NB4 (cell line): Measurements from ENCODE around the gene USP54.

Experiments
- CTCF ChIP-seq: IDR thresholded peaks from one replicate; pipeline ENCODE4 v1.5.1; 2012; ENCODE audit warnings: low read depth, low read length
- MYC ChIP-seq: IDR thresholded peaks from 2 replicates; pipeline ENCODE4 v1.6.1; 2011; ENCODE audit warnings: low read depth, low read length

GRCh38 chr10:73609116-73609515 is 18.0 kb upstream of the USP54 start:
- no peak for TF ChIP-seq CTCF
- TF ChIP-seq MYC = no peak
